Mesothelial cell of epicardium (in vitro differentiated cells): ENCODE measurements around the gene KATNAL2. TPM values are rescaled to one million over a fixed set of nuclear protein-coding genes. Genes with fewer than 3 reads are reported as not detected.

Source experiments
- DNase-seq, 2 experiments: peaks; one replicate each; pipeline ENCODE4 v3.0.0; 2021; ENCODE audit warnings: low spot score in 2 of 2; ENCODE audit not compliant: unreplicated experiment in 2 of 2
- H3K27ac Mint-ChIP-seq: 2 replicates; pipeline ENCODE4 v1.8.0; 2021; ENCODE audit warnings: mixed read lengths
- H3K27me3 Mint-ChIP-seq: 2 replicates; pipeline ENCODE4 v1.8.0; 2021; ENCODE audit warnings: low read depth, mixed read lengths
- H3K36me3 Mint-ChIP-seq: 2 replicates; pipeline ENCODE4 v1.8.0; 2021; ENCODE audit warnings: mixed read lengths
- H3K4me1 Mint-ChIP-seq: 2 replicates; pipeline ENCODE4 v1.8.0; 2021; ENCODE audit warnings: mixed read lengths
- H3K4me3 Mint-ChIP-seq: 2 replicates; pipeline ENCODE4 v1.8.0; 2021; ENCODE audit warnings: mild to moderate bottlenecking, moderate library complexity, mixed read lengths
- H3K9me3 Mint-ChIP-seq: 2 replicates; pipeline ENCODE4 v1.8.0; 2021; ENCODE audit warnings: mixed read lengths
- total RNA-seq: library from RNA; stranded (reverse); gene quantifications from 3 replicates; pipeline ENCODE4 v1.2.1, GENCODE V29; 2021
- TF ChIP-seq, protein P1 (sequence below): fragments of 200-600 bp; sonication (generic); IDR thresholded peaks from one replicate; pipeline ENCODE4 v1.5.0; 2021; ENCODE audit warnings: antibody characterized with exemption; ENCODE audit not compliant: unreplicated experiment

KATNAL2 gene
- total RNA-seq, 1 donor from 2014 or later = 8.9 TPM

GRCh38 chr18:47115205-47115604 is 197.8 kb downstream of the KATNAL2 start:
- H3K4me3 Mint-ChIP-seq = no peak overlapping the region
- peaks cover 49% of the 10 kb centered on the region for H3K36me3 Mint-ChIP-seq
- H3K27ac Mint-ChIP-seq = no peak overlapping the region

DNA sequence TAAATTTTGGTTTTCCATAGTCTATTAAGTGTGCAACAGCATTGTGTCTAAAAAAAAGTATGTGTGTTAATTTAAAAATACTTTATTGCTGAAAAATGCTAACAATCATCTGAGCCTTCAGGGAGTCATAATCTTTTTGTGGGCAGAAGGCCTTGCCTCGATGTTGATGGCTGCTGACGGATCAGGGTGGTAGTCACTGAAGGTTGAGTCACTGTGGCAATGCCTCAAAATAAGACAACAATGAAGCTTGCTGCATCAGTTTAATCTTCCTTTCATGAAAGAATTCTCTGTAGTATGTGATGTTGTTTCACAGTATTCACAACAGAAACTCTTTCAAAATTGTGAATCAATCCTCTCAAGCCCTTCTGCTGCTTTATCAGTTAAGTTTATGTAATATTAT is 201.6 kb downstream of the KATNAL2 start:
- H3K4me1 Mint-ChIP-seq = no peaks in the 10 kb centered on the region
- H3K9me3 Mint-ChIP-seq = peaks cover 5% of the 10 kb centered on the region
- TF ChIP-seq, protein P1, sequence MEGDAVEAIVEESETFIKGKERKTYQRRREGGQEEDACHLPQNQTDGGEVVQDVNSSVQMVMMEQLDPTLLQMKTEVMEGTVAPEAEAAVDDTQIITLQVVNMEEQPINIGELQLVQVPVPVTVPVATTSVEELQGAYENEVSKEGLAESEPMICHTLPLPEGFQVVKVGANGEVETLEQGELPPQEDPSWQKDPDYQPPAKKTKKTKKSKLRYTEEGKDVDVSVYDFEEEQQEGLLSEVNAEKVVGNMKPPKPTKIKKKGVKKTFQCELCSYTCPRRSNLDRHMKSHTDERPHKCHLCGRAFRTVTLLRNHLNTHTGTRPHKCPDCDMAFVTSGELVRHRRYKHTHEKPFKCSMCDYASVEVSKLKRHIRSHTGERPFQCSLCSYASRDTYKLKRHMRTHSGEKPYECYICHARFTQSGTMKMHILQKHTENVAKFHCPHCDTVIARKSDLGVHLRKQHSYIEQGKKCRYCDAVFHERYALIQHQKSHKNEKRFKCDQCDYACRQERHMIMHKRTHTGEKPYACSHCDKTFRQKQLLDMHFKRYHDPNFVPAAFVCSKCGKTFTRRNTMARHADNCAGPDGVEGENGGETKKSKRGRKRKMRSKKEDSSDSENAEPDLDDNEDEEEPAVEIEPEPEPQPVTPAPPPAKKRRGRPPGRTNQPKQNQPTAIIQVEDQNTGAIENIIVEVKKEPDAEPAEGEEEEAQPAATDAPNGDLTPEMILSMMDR = no peak
- peaks cover 48% of the 10 kb centered on the region for H3K36me3 Mint-ChIP-seq
- H3K4me3 Mint-ChIP-seq = no peak overlapping the region
- no peaks in the 10 kb centered on the region for H3K27me3 Mint-ChIP-seq
- no peak overlapping the region for H3K27ac Mint-ChIP-seq
- no peak for DNase-seq

More at GRCh38 chr18:47115205-47115604, 197.8 kb downstream of the KATNAL2 start:
- peaks cover 5% of the 10 kb centered on the region for H3K9me3 Mint-ChIP-seq
- no peaks in the 10 kb centered on the region for H3K27me3 Mint-ChIP-seq
- no peaks in the 10 kb centered on the region for H3K4me1 Mint-ChIP-seq
- DNase-seq = no peak
- TF ChIP-seq, protein P1 = no peak

DNA sequence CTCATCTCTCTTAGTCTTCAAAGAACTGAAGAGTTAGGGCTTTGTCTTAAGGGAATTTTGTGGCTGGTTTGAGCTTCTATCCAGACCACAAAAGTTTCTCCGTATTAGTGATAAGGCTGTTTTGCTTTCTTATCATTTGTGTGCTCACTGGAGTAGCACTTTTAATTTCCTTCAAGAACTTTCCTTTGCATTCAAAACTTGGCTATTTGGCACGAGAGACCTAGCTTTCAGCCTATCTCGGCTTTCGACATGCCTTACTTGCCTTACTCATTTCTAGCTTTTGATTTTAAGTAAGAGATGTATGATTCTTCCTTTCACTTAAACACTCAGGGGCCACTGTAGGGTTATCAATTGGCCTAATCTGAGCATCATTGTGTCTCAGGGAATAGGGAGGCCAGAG is 203.0 kb downstream of the KATNAL2 start:
- DNase-seq = no peak
- TF ChIP-seq, protein P1 = no peak
- H3K27ac Mint-ChIP-seq = no peak overlapping the region
- no peak overlapping the region for H3K4me3 Mint-ChIP-seq
- H3K27me3 Mint-ChIP-seq = no peaks in the 10 kb centered on the region
- H3K36me3 Mint-ChIP-seq = peaks cover 48% of the 10 kb centered on the region
- H3K9me3 Mint-ChIP-seq = peaks cover 5% of the 10 kb centered on the region
- H3K4me1 Mint-ChIP-seq = no peaks in the 10 kb centered on the region

DNA sequence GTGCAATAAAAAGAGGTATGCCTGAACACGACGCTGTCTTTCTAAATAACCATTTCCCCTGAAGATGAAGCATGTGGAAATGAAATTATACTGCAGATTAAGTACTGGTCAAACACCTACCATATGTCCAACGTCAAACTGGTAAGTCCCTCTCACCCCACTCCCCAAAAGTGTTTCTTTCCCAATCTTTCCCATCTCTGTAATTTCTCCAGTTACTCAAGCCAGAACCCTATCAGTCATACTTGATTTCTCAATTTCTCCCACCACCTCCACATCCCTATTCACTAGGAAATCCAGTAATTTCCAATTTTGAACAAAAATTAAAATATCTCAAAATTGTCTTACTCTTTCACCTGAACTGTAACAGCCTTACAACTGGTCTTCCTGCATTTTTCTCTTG is 203.7 kb downstream of the KATNAL2 start:
- no peak for DNase-seq
- no peaks in the 10 kb centered on the region for H3K4me1 Mint-ChIP-seq

GRCh38 chr18:47141289-47141688 is 223.9 kb downstream of the KATNAL2 start:
- no peak for DNase-seq
- Mint-ChIP-seq H3K36me3 (peaks cover 9% of the 10 kb centered on the region), H3K27me3 (no peaks in the 10 kb centered on the region), H3K4me3 (no peak overlapping the region), H3K27ac (no peak overlapping the region), H3K9me3 (no peaks in the 10 kb centered on the region), H3K4me1 (no peaks in the 10 kb centered on the region)
- TF ChIP-seq, protein P1 = no peak

More for the DNA sequence above, 203.7 kb downstream of the KATNAL2 start:
- Mint-ChIP-seq H3K4me3 (no peak overlapping the region), H3K27me3 (no peaks in the 10 kb centered on the region), H3K27ac (no peak overlapping the region), H3K9me3 (peaks cover 5% of the 10 kb centered on the region), H3K36me3 (peaks cover 49% of the 10 kb centered on the region)
- TF ChIP-seq, protein P1 = no peak

DNA sequence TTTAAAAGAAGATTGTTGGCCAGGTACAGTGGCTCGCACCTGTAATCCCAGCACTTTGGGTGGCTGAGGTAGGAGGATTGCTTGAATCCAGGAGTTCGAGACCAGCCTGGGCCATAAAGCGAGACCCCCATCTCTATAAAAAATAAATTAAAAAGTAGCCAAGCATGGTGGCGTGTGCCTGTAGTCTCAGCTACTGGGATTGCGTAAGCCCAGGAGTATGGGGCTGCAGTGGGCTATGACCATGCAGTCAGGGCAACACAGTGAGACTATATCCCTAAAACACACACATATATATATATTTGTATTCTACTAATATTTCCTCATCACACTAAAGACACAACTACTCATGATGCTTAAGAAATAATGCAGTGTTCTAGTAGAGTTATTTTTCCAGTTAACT is 225.8 kb downstream of the KATNAL2 start:
- DNase-seq = no peak
- no peak overlapping the region for H3K27ac Mint-ChIP-seq
- TF ChIP-seq, protein P1 = no peak
- peaks cover 5% of the 10 kb centered on the region for H3K36me3 Mint-ChIP-seq
- peaks cover 4% of the 10 kb centered on the region for H3K4me1 Mint-ChIP-seq
- no peaks in the 10 kb centered on the region for H3K27me3 Mint-ChIP-seq
- H3K4me3 Mint-ChIP-seq = no peak overlapping the region
- H3K9me3 Mint-ChIP-seq = no peaks in the 10 kb centered on the region
